HG03280 (cell line): ENCODE measurements around the gene FAF1.
"Not testable (repeated sequence)": the region's sequence is repeated elsewhere in the genome, so short reads cannot be mapped to it uniquely, and the experiment has no call there.

Source experiments
- ATAC-seq: cut with Tn5 transposase; IDR thresholded peaks from one replicate; pipeline ENCODE4 v1.9.1; 2021; ENCODE audit warnings: mild to moderate bottlenecking, moderate library complexity; ENCODE audit not compliant: unreplicated experiment

The FAF1 gene

DNA sequence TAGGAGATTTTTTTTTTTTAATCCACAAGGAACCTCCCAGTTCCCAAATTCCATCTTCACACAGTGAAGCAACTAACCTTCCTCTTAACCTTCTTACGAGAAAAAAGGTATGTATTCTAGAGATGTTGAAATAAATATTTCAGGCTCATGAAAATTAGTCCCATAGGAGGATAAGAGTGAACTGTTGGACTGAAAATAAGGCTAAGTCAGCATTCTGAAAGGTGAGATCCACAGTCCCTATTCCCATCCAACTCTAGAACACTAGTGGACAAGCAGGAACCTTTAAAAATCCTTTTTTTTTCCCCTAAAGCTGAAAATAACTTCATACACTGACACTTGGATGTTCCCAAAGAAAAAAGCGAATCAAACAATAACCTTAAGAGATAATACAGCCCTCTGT lies 44.4 kb downstream of the FAF1 start:
- no peak for ATAC-seq

DNA sequence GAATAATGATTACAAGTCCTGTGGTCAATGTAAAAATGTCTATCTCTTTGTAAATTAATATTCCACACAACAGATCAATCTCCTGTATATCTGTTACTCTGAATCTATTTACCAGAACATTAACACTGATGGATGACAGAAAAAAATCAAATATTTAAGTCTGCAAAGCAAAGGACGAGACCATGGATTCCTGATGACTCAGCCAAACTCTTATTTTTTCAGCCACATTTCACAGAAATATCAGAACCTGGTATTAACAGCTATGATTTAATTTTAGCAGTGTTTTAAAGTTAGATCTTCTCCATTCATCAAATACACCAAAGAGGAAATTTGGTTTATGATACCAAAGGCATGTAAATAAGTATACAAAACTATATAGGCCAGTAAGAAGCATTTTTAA lies 46.1 kb downstream of the FAF1 start:
- no peak for ATAC-seq

- ATAC-seq: not testable (repeated sequence)
Observed at GRCh38 chr1:50910356-50910755, 49.7 kb downstream of the FAF1 start.

- ATAC-seq: not testable (repeated sequence)
Observed at GRCh38 chr1:50907610-50908009, 52.5 kb downstream of the FAF1 start.

DNA sequence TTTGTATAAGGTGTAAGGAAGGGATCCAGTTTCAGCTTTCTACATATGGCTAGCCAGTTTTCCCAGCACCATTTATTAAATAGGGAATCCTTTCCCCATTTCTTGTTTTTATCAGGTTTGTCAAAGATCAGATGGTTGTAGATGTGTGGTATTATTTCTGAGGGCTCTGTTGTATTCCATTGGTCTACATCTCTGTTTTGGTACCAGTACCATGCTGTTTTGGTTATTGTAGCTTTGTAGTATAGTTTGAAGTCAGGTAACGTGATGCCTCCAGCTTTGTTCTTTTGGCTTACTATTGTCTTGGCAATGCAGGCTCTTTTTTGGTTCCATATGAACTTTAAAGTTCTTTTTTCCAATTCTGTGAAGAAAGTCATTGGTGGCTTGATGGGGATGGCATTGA lies 54.0 kb downstream of the FAF1 start:
- ATAC-seq: not testable (repeated sequence)

- no peak for ATAC-seq
Observed at GRCh38 chr1:50902419-50902818, 57.6 kb downstream of the FAF1 start.

GRCh38 chr1:50901872-50902271 lies 58.2 kb downstream of the FAF1 start:
- ATAC-seq: no peak

GRCh38 chr1:50898773-50899172 lies 61.3 kb downstream of the FAF1 start:
- no peak for ATAC-seq

DNA sequence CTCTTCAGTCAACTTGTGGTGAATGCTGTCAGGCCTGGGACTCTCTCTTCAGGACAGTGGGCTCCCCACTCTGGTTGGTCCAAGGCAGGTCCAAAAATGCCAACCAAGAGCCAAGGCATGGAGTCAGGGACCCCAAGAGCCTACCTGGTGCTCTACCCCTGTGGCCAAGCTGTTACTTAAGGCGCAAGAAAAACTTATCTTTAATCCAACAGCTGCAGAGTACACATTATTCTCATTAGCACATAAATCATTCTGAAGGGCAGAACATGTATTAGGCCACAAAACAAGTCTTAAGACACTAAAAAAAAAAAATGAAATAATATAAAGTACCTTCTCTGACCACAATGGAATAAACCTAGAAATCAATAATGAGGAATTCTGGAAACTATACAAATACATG lies 65.7 kb downstream of the FAF1 start:
- no peak for ATAC-seq

GRCh38 chr1:50893466-50893865 lies 66.6 kb downstream of the FAF1 start:
- no peak for ATAC-seq

- ATAC-seq: not testable (repeated sequence)
Observed at GRCh38 chr1:50887555-50887954, 72.5 kb downstream of the FAF1 start.

DNA sequence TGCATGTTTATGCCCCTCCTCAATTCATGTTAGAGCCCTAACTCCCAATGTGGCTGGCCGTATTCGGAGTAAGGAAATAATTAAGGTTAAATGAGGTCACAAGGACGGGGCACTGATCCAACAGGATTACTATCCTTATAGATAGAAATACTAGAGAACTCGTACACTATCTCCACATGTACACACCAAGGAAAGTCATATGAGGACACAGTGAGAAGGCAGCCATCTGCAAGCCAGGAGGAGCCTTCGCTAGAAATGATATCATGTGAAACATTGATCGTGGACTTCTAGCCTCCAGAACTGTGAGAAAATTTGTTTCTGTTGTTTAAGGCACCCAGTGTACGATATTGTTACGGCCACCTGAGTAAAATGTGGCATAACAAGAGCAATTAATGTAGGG lies 79.7 kb downstream of the FAF1 start:
- no peak for ATAC-seq

DNA sequence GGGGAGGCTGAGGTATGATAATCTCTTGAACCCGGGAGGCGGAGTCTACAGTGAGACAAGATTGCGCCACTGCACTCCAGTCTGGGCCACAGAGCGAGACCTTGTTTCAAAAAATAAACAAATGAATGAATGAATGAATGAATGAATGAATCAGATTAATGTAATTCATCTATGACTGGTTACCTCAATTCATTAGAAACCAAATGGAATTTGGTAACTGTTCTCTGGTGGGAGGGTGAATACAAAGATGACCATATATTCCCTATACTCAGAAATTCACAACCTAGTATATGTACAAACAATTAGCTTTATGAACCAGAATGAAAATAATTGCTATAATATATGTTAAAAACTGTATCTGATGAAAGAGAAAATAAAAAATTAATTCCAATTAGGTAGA lies 80.9 kb downstream of the FAF1 start:
- ATAC-seq: no peak

DNA sequence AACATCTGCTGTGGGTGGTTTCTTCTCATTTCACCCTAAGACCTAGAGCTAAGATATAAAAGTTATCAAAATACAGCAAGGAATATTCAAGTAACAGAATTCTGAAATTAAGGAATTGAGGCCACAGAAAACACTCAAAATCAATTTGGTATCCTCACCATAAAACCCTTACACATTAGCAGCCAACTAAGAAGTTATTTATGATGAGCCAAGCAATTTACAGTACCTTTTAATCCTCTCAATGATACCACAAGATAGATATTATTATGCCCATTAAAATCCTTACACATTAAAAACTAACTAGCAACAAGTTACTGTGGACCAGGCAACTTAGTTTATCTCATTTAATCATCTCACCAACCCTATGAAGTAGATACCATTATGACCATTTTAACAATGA lies 81.6 kb downstream of the FAF1 start:
- no peak for ATAC-seq

GRCh38 chr1:50877641-50878040 lies 82.4 kb downstream of the FAF1 start:
- no peak for ATAC-seq

DNA sequence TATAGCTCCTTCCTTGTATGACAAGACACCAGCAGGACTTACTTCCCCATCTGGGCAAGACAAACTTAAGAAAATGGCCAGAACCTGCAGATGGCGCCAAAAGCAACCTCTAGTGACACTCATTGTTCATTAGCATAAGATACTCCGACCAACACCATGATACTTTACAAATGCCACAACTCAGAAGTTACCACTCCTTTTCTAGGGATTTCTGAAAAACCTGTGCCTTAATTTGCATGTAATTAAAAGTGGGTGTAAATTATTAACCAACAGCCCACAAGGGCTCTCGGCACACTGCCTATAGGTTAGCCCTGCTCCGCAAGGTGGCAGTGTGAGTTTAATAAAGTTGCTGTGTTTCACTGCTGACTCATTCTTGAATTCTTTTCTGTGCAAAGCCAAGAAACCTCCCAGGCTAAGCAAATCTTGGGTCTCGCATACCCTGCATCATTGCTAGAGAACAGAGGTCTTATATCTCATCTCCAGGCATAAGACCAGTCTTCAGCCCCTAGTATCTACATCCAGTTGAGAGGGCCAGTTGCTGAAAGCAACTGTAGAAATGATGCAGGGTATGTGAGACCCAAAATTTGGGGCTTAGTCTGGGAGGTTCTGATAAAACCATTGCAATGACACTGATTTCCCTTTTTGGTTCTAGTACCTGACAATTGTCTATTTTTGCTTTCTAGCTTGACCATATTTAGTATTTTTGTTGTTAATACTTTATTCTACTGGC lies 86.4 kb downstream of the FAF1 start:
- ATAC-seq: peak; percentile 92

- ATAC-seq: not testable (repeated sequence)
Observed at GRCh38 chr1:50864845-50865244, 95.2 kb downstream of the FAF1 start.

DNA sequence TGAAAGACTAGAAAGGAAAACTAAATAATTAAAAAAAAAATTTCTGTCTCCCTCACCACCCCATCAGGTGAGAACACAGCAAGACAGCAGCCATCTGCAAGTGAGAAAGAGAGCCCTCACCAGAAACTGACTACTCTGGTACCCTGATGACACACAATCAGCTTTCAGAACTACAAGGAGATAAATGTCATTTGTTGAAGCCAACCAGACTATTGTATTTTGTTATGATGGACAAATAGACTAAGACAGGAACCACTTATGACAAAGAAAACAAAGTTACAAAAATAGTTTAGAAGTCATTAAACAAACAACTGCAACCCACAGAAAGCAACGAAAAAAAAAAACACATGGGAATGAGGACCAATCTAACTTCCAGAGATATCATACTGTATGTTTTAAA lies 98.3 kb downstream of the FAF1 start:
- ATAC-seq: no peak

DNA sequence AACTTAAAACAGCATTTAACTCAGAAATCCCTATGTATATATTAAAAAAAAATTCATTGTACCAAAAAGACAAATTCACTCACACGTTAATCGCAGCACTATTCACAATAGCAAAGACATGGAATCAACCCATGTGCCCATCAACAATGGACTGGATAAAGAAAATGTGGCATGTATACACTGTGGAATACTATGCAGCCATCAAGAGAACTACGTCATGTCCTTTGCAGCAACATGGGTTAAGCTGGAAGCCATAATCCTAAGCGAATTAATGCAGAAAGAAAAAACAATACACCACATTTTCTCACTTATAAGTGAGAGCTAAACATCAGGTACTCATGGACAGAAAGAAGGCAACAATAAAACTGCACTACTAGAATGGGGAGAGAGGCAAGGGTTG lies 99.4 kb downstream of the FAF1 start:
- ATAC-seq: no peak

DNA sequence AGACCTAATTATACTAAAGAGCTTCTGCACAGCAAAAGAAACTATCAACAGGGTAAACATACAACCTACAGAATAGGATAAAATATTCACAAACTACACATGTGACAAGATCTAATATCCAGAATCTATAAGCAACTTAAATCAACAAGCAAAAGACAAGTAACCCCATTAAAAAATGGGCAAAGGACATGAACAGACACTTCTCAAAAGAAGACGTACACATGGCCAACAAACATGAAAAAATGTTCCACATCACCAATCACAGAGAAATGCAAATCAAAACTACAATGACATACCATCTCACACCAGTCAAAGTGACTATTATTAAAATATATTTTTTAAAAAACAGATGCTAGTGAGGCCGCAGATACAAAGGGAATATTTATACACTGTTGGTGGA lies 99.8 kb downstream of the FAF1 start:
- no peak for ATAC-seq

DNA sequence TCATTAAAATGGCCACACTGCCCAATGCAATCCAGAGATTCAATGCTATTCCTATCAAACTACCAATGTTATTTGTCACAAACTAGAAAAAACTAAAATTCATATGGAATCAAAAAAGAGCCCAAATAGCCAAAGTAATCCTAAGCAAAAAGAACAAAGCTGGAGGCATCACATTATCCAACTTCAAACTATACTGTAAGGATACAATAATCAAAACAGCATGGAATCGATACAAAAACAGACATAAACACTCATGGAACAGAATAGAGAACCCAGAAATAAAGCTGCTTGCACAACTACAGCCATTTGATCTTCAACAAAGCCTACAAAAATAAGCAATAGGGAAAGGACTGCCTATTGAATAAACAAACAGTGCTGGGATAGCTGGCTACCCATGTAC lies 100.4 kb downstream of the FAF1 start:
- no peak for ATAC-seq

DNA sequence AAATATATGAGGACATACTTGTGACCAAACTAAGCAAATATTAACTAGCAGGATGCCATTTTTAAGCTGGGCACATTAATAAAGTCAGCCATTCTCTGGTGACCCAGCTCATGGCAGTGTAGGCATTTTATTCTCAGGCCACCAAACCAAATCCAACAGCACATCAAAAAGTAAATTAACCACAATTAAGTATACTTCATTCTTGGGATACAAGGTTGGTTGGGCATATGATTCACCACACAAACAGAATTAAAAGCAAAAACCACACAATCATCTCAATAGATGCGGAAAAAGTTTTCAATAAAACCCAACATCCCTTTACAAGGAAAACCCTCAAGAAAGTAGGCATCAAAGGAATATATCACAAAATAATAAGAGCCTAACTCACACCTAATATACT lies 101.3 kb downstream of the FAF1 start:
- ATAC-seq: no peak

- no peak for ATAC-seq
Observed at GRCh38 chr1:50857702-50858101, 102.4 kb downstream of the FAF1 start.
